ENCODE data around the gene NRL. TPM values are rescaled to one million over a fixed set of nuclear protein-coding genes. Genes with fewer than 3 reads are reported as not detected.

NRL gene
- total and polyA plus RNA-seq, 2 donors (not counting 3 experiments of a cell fraction or from before 2014, with no cell fraction given): 0.71 to 1.1 TPM

DNA sequence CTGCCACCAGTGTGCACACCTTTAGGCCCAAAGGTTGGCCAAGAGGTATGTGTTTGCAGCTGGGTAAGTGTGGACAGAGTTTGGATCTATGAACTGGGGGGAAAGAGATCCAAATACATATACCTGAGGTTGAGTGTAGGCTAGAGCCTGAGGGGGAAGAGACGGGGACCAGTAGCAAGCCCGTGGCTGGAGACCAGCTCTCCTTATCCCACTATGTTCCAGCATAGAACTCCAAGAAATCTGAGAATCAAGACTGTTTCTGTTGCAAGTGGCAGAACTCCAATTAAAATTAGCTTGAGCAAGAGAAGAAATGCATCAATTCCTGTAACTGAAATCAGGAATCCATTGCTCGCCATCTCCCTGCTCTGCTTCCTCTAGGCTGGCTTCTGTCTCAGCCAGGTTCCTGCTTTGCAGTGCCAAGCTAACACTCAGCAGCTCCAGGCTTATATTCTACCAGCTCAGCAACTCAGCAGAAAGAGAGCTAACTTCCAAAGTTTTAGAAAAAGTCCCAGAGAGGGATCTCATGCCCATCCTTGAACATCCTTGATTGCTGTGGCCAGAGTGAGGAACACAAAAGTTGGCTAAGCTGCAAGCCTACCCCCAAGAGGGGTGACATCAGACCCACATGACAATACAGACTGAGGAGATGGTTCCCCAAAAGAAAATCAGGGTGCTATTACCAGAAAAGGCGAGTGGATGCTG, 22.1 kb downstream of the NRL start:
- CTCF ChIA-PET: interaction anchor here (0.8 to 9.6 kb wide), 5 partner anchors 12 to 51 kb away, joined by 3 to 319 read pairs (median 40); partner anchors contain the start of genes DCAF11 and NRL
- H3K4me1 ChIP-seq (ENCODE audit: control insufficient read depth, extremely low read depth, insufficient read depth, low read length): peaks cover 9% of the 10 kb centered on the region
- H3K36me3 ChIP-seq (ENCODE audit: control insufficient read depth in 2 of 2, extremely low read depth in 1 of 2, insufficient read depth in 2 of 2, low read length in 2 of 2): no peaks in the 10 kb centered on the region
- H4K20me1 ChIP-seq (replicated peaks; ENCODE audit: control insufficient read depth, extremely low read depth, insufficient read depth, low read length): no peaks in the 10 kb centered on the region
- H3K27me3 ChIP-seq (ENCODE audit: control insufficient read depth in 2 of 2, insufficient read depth in 2 of 2, low read length in 2 of 2): no peaks in the 10 kb centered on the region
- intact Hi-C loops (cut with micrococcal nuclease): no loop called here
- H3K4me3 ChIP-seq (replicated peaks in 1 of 3; ENCODE audit: insufficient read depth in 1 of 3, low read depth in 1 of 3, low read length in 3 of 3): no peak overlapping the region
- BruUV-seq (replicated peaks): TSS peak; percentile 38
- no peak overlapping the region for H3K27ac ChIP-seq (ENCODE audit: insufficient read depth, low read depth, low read length)
- H2AFZ ChIP-seq (ENCODE audit: low read depth, low read length): no peak overlapping the region
- peaks cover 4% of the 10 kb centered on the region for H3K79me2 ChIP-seq (ENCODE audit: control insufficient read depth, insufficient read depth, low read length)
- no peaks in the 10 kb centered on the region for H3K9me3 ChIP-seq (replicated peaks; ENCODE audit: control insufficient read depth, insufficient read depth, low read length)
- no peak for TF ChIP-seq EZH2 (IDR thresholded peaks at IDR 0.05; ENCODE audit: borderline replicate concordance, low read depth, low read length, severe bottlenecking)
- no peak for TF ChIP-seq FOS (IDR thresholded peaks at IDR 0.05; ENCODE audit: borderline replicate concordance, insufficient read depth, low read length)
- TF ChIP-seq, protein P1, sequence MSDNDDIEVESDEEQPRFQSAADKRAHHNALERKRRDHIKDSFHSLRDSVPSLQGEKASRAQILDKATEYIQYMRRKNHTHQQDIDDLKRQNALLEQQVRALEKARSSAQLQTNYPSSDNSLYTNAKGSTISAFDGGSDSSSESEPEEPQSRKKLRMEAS (IDR thresholded peaks at IDR 0.05; ENCODE audit: insufficient read depth, insufficient read length): no peak
- no peak for TF ChIP-seq GATA2 (IDR thresholded peaks at IDR 0.05; ENCODE audit: insufficient read depth, insufficient read length, low read depth, low read length)
- no peak for TF ChIP-seq JUN (IDR thresholded peaks at IDR 0.05; ENCODE audit: borderline replicate concordance, insufficient read depth, insufficient read length, low read depth)
- TF ChIP-seq, protein P2, sequence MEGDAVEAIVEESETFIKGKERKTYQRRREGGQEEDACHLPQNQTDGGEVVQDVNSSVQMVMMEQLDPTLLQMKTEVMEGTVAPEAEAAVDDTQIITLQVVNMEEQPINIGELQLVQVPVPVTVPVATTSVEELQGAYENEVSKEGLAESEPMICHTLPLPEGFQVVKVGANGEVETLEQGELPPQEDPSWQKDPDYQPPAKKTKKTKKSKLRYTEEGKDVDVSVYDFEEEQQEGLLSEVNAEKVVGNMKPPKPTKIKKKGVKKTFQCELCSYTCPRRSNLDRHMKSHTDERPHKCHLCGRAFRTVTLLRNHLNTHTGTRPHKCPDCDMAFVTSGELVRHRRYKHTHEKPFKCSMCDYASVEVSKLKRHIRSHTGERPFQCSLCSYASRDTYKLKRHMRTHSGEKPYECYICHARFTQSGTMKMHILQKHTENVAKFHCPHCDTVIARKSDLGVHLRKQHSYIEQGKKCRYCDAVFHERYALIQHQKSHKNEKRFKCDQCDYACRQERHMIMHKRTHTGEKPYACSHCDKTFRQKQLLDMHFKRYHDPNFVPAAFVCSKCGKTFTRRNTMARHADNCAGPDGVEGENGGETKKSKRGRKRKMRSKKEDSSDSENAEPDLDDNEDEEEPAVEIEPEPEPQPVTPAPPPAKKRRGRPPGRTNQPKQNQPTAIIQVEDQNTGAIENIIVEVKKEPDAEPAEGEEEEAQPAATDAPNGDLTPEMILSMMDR (IDR thresholded peaks at IDR 0.05; ENCODE audit: extremely low read depth in 1 of 2, insufficient read depth in 1 of 2, low read depth in 1 of 2, low read length in 2 of 2): no peak
- no peak for TF ChIP-seq MYC (IDR thresholded peaks at IDR 0.05; ENCODE audit: low read depth, low read length)
- TF ChIP-seq POLR2AphosphoS5 (IDR thresholded peaks at IDR 0.05; ENCODE audit: insufficient read depth, low read depth, low read length): no peak
- no peak for TF ChIP-seq POLR2A (IDR thresholded peaks at IDR 0.05; ENCODE audit: low read depth, low read length)
- no peak overlapping the region for H3K4me2 ChIP-seq (ENCODE audit: insufficient read depth, low read length)
- dilution Hi-C loops (cut with MboI; ENCODE audit: extremely low pct_ligation_motif_present, low sequenced_read_pairs): no loop called here
- no peaks in the 10 kb centered on the region for H3K9me1 ChIP-seq (replicated peaks; ENCODE audit: control insufficient read depth, extremely low read depth, insufficient read depth, low read length)
- no peak for DNase-seq (ENCODE audit: low read depth, low spot score)
- FAIRE-seq: no peak
- H3K9ac ChIP-seq (replicated peaks; ENCODE audit: extremely low read depth, insufficient read depth, low read length): no peak overlapping the region
- POLR2A ChIA-PET: interaction anchor here (3.1 kb wide), 1 partner anchor 22 kb away, joined by 11 read pairs; the partner anchor contains the start of genes DCAF11 and NRL

All from endothelial cell of umbilical vein (primary cell).